Right lobe of liver (tissue), 6 donors: ENCODE data around the gene CIBAR2. TPM values are rescaled to one million over a fixed set of nuclear protein-coding genes. Genes with fewer than 3 reads are reported as not detected.

ENCODE experiments used
- ATAC-seq, 4 donors: fragments of 200-7000 bp; cut with Tn5 transposase; one replicate each; pipeline ENCODE4 v1.9.1; 2020; ENCODE audit warnings: mild to moderate bottlenecking in 4 of 4, moderate library complexity in 4 of 4
- DNase-seq, 3 donors: peaks; one replicate each; pipeline ENCODE4 v3.0.0-alpha.2; 2020
- H3K27ac ChIP-seq, 3 donors: fragments of 200-600 bp; one replicate each; pipeline ENCODE4 v1.8.0; 2022
- H3K27me3 ChIP-seq, 2 donors: fragments of 200-600 bp; one replicate each; pipeline ENCODE4 v1.8.0; 2022
- H3K36me3 ChIP-seq, 4 donors: fragments of 200-600 bp; sonication (generic) in 1 of 4; one replicate each; pipeline versions ENCODE4 v1.5.1 to v1.8.0; 2017 to 2022; ENCODE audit warnings: control low read depth in 1 of 4
- H3K4me1 ChIP-seq, 4 donors: fragments of 200-600 bp; sonication (generic) in 1 of 4; one replicate each; pipeline versions ENCODE4 v1.5.1 to v1.8.0; 2017 to 2022; ENCODE audit warnings: control low read depth in 1 of 4
- H3K4me3 ChIP-seq, 3 donors: fragments of 200-600 bp; one replicate each; pipeline ENCODE4 v1.8.0; 2022
- H3K9me3 ChIP-seq, 4 donors: fragments of 200-600 bp; sonication (generic) in 1 of 4; one replicate each; pipeline versions ENCODE4 v1.5.1 to v1.8.0; 2017 to 2022; ENCODE audit warnings: control low read depth in 1 of 4
- POLR2A ChIP-seq: fragments of 450-650 bp; IDR thresholded peaks from one replicate; pipeline ENCODE4 v1.6.1; 2017; ENCODE audit warnings: antibody characterized with exemption, mild to moderate bottlenecking
- WGBS: methylation state at CpG from one replicate; pipeline ENCODE4 v1.1.6; 2018; ENCODE audit warnings: low coverage, low lambda C conversion rate; ENCODE audit not compliant: insufficient coverage; ENCODE audit errors: missing lambda C conversion rate; 5-methylcytosine and 5-hydroxymethylcytosine counted together
- intact Hi-C, 2 donors: fragments of 100-400 bp; cut with DNase I; formaldehyde crosslinking; loops; one replicate each; pipeline versions ENCODE4 v1.11.2 to v1.14.1; 2022
- total RNA-seq, 6 experiments: library from RNA; depleted of rRNA in 2 of 6; stranded (reverse); fragments of >200 nt in 2 of 6; fragmentation: NEBNext Ultra II Directional in 3 of 6; extraction: Animal tissue kit (Norgen Biotek cat#: 25700) in 3 of 6; gene quantifications; one replicate each; pipeline versions ENCODE4 v1.1.0 to v1.2.4, GENCODE V29; 2016 to 2023
- TF ChIP-seq, protein P1 (sequence below), 4 donors: fragments of 200-600 bp in 3 of 4; fragments of 450-650 bp in 1 of 4; IDR thresholded peaks; one replicate each; pipeline versions ENCODE4 v1.5.1 to v1.8.0; 2016 to 2022; ENCODE audit warnings: antibody characterized with exemption in 4 of 4, mild to moderate bottlenecking in 2 of 4
- donor health status: DM: no; HTN: yes; CAD: no.
- donor health status: DM: no; HTN: no; CAD: no.
- donor health status: DM: no; HTN: no; CAD: no.
- donor health status: DM: no; HTN: yes; CAD: no.
- donor health status: DM: no; HTN: yes; CAD: no.

CIBAR2 gene
- total RNA-seq, 6 experiments from 2014 or later: not detected

DNA sequence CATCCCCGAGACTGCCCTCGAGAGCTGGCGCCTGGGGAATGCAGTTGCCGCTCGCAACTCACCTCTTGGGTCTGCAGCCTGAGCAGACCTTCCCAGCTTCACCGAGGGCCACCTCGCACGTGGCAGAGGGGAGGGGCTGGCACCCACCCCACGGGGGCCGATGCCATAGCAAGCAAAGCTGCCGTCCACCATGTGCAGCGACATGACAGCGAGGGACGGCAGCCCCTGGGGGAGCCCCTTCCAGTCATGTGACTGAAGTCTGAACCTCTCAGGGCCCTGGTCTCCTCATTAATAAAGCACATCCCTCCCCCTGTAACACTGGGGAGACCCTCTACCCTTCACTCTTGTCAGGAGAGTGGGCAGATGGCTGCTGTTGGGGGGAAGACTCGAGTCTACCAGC is 30.5 kb downstream of the CIBAR2 start:
- TF ChIP-seq, protein P1, sequence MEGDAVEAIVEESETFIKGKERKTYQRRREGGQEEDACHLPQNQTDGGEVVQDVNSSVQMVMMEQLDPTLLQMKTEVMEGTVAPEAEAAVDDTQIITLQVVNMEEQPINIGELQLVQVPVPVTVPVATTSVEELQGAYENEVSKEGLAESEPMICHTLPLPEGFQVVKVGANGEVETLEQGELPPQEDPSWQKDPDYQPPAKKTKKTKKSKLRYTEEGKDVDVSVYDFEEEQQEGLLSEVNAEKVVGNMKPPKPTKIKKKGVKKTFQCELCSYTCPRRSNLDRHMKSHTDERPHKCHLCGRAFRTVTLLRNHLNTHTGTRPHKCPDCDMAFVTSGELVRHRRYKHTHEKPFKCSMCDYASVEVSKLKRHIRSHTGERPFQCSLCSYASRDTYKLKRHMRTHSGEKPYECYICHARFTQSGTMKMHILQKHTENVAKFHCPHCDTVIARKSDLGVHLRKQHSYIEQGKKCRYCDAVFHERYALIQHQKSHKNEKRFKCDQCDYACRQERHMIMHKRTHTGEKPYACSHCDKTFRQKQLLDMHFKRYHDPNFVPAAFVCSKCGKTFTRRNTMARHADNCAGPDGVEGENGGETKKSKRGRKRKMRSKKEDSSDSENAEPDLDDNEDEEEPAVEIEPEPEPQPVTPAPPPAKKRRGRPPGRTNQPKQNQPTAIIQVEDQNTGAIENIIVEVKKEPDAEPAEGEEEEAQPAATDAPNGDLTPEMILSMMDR (IDR thresholded peaks at IDR 0.05): no peak
- TF ChIP-seq POLR2A: no peak
- Histone ChIP-seq H3K9me3 (no peaks in the 10 kb centered on the region), H3K36me3 (no peaks in the 10 kb centered on the region), H3K27ac (no peak overlapping the region), H3K4me3 (no peak overlapping the region), H3K4me1 (no peaks in the 10 kb centered on the region), H3K27me3 (no peaks in the 10 kb centered on the region)
- DNase-seq (no peak), ATAC-seq (no peak)
- WGBS: no CpG with 5 or more reads among the region's 15 CpGs
- intact Hi-C loops: loop anchor here in 1 of 2 donors (10.0 kb wide), 1 partner anchor 117 kb away; no protein-coding TSS in a partner anchor

DNA sequence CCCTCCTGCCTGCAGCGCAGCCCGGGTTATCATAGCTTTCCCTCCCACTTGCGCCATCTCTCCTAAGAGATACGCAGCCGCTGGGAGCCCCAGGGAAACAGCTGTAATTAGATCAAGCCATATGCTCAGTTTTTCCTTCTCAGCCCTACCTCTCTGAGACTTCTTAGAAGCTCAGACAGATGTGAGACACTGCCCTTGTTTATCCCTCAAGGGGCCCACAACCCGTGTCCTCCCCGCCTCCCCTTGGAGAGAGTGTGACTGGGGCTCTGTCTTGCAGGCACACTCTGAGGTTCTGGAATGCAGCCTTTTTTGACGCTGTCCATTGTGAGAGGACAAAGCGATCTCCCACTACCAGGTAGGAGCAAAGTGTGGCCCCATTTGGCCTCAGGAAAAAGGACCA is 31.2 kb downstream of the CIBAR2 start:
- intact Hi-C loops: loop anchor here in 1 of 2 donors (10.0 kb wide), 1 partner anchor 116 kb away; no protein-coding TSS in a partner anchor

DNA sequence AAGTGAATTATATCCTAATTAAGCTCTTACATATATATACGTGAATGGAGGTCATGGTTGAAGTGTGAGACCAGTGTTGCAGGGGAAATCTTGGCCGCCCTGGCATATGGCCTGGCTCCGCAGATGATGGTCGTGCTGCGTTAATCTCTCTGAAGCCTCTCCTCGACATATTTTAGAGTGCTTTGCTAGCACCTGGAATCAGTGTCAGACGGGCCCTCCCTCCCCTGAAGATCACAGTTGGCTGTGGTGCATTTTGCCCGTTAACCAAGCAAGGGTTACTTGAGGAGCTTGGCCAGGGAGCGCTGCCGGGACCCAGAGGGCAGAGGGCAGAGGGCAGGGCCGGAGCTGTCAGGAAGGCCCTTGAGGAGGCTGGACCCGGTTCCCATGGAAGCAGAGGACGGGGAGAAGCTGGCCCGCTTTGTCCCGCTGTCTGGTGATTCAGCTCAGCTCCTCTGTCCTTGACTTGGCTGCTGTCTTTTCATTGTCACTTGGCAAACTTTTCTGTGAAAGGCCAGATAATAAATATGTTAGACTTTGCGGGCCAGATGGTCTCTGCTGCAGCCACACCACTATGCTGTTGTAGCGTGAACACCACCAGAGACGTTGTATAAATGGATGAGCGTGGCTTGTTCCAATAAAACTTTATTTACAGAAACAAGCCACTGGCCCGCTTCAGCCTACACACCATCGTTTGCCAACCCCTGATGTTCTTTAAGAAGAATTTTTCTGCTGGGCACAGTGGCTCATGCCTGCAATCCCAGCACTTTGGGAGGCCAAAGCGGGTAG is 32.3 kb downstream of the CIBAR2 start:
- intact Hi-C loops: loop anchor here in 1 of 2 donors (10.0 kb wide), 1 partner anchor 115 kb away; no protein-coding TSS in a partner anchor
- no peak overlapping the region for H3K27ac ChIP-seq
- DNase-seq (no peak), ATAC-seq (no peak)
- no peak for TF ChIP-seq POLR2A
- TF ChIP-seq, protein P1 (IDR thresholded peaks at IDR 0.05): no peak
- no peak overlapping the region for H3K4me3 ChIP-seq
- H3K4me1 ChIP-seq: no peaks in the 10 kb centered on the region
- H3K9me3 ChIP-seq: no peaks in the 10 kb centered on the region
- no peaks in the 10 kb centered on the region for H3K36me3 ChIP-seq
- 86% methylated on average over 6 of the region's 22 CpGs for WGBS
- no peaks in the 10 kb centered on the region for H3K27me3 ChIP-seq

More for the DNA sequence above, 31.2 kb downstream of the CIBAR2 start:
- Histone ChIP-seq H3K4me1 (no peaks in the 10 kb centered on the region), H3K27me3 (no peaks in the 10 kb centered on the region), H3K9me3 (no peaks in the 10 kb centered on the region), H3K36me3 (no peaks in the 10 kb centered on the region), H3K27ac (no peak overlapping the region), H3K4me3 (no peak overlapping the region)
- WGBS: 85% methylated on average over 9 of the region's 9 CpGs
- ATAC-seq: no peak
- TF ChIP-seq, protein P1 (IDR thresholded peaks at IDR 0.05): no peak
- TF ChIP-seq POLR2A: no peak
- no peak for DNase-seq

DNA sequence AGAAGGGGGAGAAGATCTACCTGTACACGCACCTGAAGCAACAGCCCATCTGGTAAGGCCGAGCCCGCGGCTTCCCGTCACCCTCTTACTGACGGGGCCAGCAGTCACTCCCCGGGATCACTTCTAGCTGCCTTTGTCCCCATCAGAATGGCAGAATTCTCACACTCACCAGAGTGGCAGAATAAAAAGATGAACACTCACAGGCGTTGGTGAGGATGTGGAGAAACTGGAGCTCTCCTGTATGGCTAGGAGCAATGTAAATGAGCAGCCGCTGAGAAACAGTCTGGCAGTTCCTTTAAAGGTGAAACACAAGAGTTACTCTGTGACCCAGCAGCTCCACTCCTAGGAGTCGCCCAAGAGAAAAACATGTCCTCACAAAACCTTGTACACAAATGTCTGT is 33.3 kb downstream of the CIBAR2 start:
- WGBS: 87% methylated on average over 3 of the region's 10 CpGs
- no peak for ATAC-seq
- Histone ChIP-seq H3K4me3 (no peak overlapping the region), H3K27ac (no peak overlapping the region), H3K27me3 (no peaks in the 10 kb centered on the region), H3K4me1 (no peaks in the 10 kb centered on the region), H3K9me3 (no peaks in the 10 kb centered on the region), H3K36me3 (no peaks in the 10 kb centered on the region)
- no peak for TF ChIP-seq POLR2A
- TF ChIP-seq, protein P1 (IDR thresholded peaks at IDR 0.05): no peak
- DNase-seq: no peak
- intact Hi-C loops: no loop called here
